Ecto neural progenitor cell (in vitro differentiated cells): ENCODE measurements around the gene ICAM1.
A peak's percentile ranks its signal among the peaks of the same experiment; 100 is the strongest.

Source experiments
- DNase-seq: peaks from one replicate; pipeline ENCODE4 v3.0.0-alpha.2; 2018; ENCODE audit warnings: low spot score

The ICAM1 gene

GRCh38 chr19:10321874-10322835 is 51.2 kb downstream of the ICAM1 start:
- DNase-seq, result no peak

GRCh38 chr19:10325732-10326131 is 54.8 kb downstream of the ICAM1 start:
- no peak for DNase-seq

- DNase-seq, result no peak
Observed at GRCh38 chr19:10327793-10328192, 56.9 kb downstream of the ICAM1 start.

- no peak for DNase-seq
Observed at GRCh38 chr19:10328558-10329429, 57.9 kb downstream of the ICAM1 start.

GRCh38 chr19:10329555-10329954 is 58.6 kb downstream of the ICAM1 start:
- DNase-seq, result no peak

GRCh38 chr19:10332158-10332964 is 61.4 kb downstream of the ICAM1 start:
- DNase-seq, result no peak

- DNase-seq, result peak; percentile 98
Observed at GRCh38 chr19:10332965-10333757, 62.2 kb downstream of the ICAM1 start, which contains the start of gene RAVER1. TSS of gene RAVER1 (minus strand) at chr19:10333529. CDS start at chr19:10333507, 22 bp downstream.

- DNase-seq, result peak; percentile 53
Observed at GRCh38 chr19:10333758-10334587, 63.1 kb downstream of the ICAM1 start.

- DNase-seq, result peak; percentile 95
Observed at GRCh38 chr19:10334588-10335351, 63.9 kb downstream of the ICAM1 start.

GRCh38 chr19:10335352-10335985 is 64.5 kb downstream of the ICAM1 start:
- no peak for DNase-seq
